AG04450 (cell line): ENCODE measurements around the gene IFFO2. TPM values are rescaled to one million over a fixed set of nuclear protein-coding genes. Genes with fewer than 3 reads are reported as not detected.

ENCODE experiments used
- CTCF ChIA-PET: fragments of 300-600, 350-600 bp; formaldehyde crosslinking; extraction: SDS; loops from one replicate; lab custom pipeline; 2022; ENCODE audit warnings: antibody characterized with exemption, inconsistent platforms; lab: Charles Lee
- POLR2A ChIA-PET: fragments of 350-600 bp; formaldehyde crosslinking; extraction: SDS; loops from one replicate; lab custom pipeline; 2021; ENCODE audit warnings: antibody characterized with exemption, inconsistent platforms; lab: Yijun Ruan, JAX
- DNase-seq: peaks from one replicate; pipeline ENCODE4 v3.0.0-alpha.2; 2011; ENCODE audit warnings: low read depth, low spot score
- H3K27ac ChIP-seq: one replicate; pipeline ENCODE4 v1.5.1; 2012; ENCODE audit warnings: low read depth, low read length, control low read depth
- H3K27me3 ChIP-seq: one replicate; pipeline ENCODE4 v1.6.0; 2012; ENCODE audit warnings: low read length; ENCODE audit not compliant: control insufficient read depth, insufficient read depth
- H3K4me3 ChIP-seq: 2 replicates; pipeline ENCODE4 v1.5.1; 2011; ENCODE audit warnings: mild to moderate bottlenecking, low read depth, low read length, control low read depth
- H3K9me3 ChIP-seq: 2 replicates; pipeline ENCODE4 v1.5.1; 2012; ENCODE audit warnings: low read length; ENCODE audit not compliant: control insufficient read depth, insufficient read depth
- CTCF ChIP-seq: IDR thresholded peaks from 2 replicates; pipeline ENCODE4 v1.5.1; 2011; ENCODE audit warnings: low read depth, low read length, control low read depth, inconsistent platforms
- polyA plus RNA-seq: library from polyadenylated mRNA; depleted of rRNA; stranded (reverse); fragments of >200 nt; gene quantifications from 2 replicates; pipeline ENCODE4 v1.2.3, GENCODE V29; 2011

IFFO2 gene
- polyA plus RNA-seq, 1 experiment = 6.8 TPM

GRCh38 chr1:18962121-18962721, 5.7 kb upstream of the IFFO2 start:
- no peak for TF ChIP-seq CTCF
- ChIA-PET POLR2A (no interaction called here), CTCF (interaction anchor here (0.6 to 0.7 kb wide), 2 partner anchors 40 to 49 kb away, joined by 3 to 6 read pairs; no protein-coding TSS in a partner anchor)
- H3K27ac ChIP-seq = no peak overlapping the region
- H3K4me3 ChIP-seq = no peak overlapping the region
- H3K9me3 ChIP-seq = no peaks in the 10 kb centered on the region
- DNase-seq = no peak
- peaks cover 11% of the 10 kb centered on the region for H3K27me3 ChIP-seq

- no peak for TF ChIP-seq CTCF
- Histone ChIP-seq H3K27me3 (peaks cover 11% of the 10 kb centered on the region), H3K27ac (no peak overlapping the region), H3K9me3 (no peaks in the 10 kb centered on the region), H3K4me3 (no peak overlapping the region)
- CTCF ChIA-PET = no interaction called here
- no peak for DNase-seq
- POLR2A ChIA-PET = no interaction called here
Measured at GRCh38 chr1:18960821-18961220, 4.3 kb upstream of the IFFO2 start.

GRCh38 chr1:18960409-18960808, 3.9 kb upstream of the IFFO2 start:
- H3K4me3 ChIP-seq = no peak overlapping the region
- no peak overlapping the region for H3K27ac ChIP-seq
- H3K9me3 ChIP-seq = no peaks in the 10 kb centered on the region
- no peak for DNase-seq
- POLR2A ChIA-PET = no interaction called here
- CTCF ChIA-PET = no interaction called here
- H3K27me3 ChIP-seq = peaks cover 11% of the 10 kb centered on the region
- no peak for TF ChIP-seq CTCF

- CTCF ChIA-PET = no interaction called here
- POLR2A ChIA-PET = no interaction called here
- no peak for DNase-seq
- Histone ChIP-seq H3K9me3 (no peaks in the 10 kb centered on the region), H3K4me3 (no peak overlapping the region), H3K27me3 (peaks cover 11% of the 10 kb centered on the region), H3K27ac (no peak overlapping the region)
- no peak for TF ChIP-seq CTCF
Measured at GRCh38 chr1:18959591-18959990, 3.1 kb upstream of the IFFO2 start.

- peaks cover 11% of the 10 kb centered on the region for H3K27me3 ChIP-seq
- CTCF ChIA-PET = interaction anchor here (4.2 to 4.8 kb wide), 2 partner anchors 45 to 50 kb away, joined by 16 to 27 read pairs; no protein-coding TSS in a partner anchor
- H3K4me3 ChIP-seq = no peak overlapping the region; the same call in 1 of the 2 replicates
- no peak for DNase-seq
- no peak overlapping the region for H3K27ac ChIP-seq
- H3K9me3 ChIP-seq = no peaks in the 10 kb centered on the region
- no peak for TF ChIP-seq CTCF
- POLR2A ChIA-PET = interaction anchor here (0.9 kb wide), 1 partner anchor 61 kb away, joined by 3 read pairs; no protein-coding TSS in a partner anchor
Measured at GRCh38 chr1:18957532-18958300, 1.2 kb upstream of the IFFO2 start.
